NCI-H1436 treated with DMSO at 0.1 percent for 48 hours (cell line): ENCODE results near the gene FOXP1.

ENCODE experiments used
- DNase-seq: peaks from one replicate; lab custom pipeline; 2025; lab: John Stamatoyannopoulos, UW

FOXP1 gene

DNA sequence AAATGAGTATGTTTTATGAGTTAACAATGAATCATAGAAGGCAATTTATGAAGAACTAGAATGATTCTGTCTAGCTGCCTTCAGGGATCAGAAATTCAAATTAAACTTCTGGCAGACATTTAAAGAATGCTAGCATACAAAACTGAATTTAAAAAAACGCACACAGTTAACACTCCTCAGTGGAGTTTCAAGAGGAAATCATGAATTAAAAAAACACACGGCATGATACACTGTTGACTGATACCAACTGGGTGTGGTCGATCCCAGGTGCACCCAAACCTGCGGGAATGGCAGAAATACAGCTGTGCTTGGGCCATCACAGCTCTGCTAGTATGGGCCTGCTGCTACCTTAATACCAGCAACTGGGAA lies 526.0 kb downstream of the FOXP1 start:
- no peak for DNase-seq

DNA sequence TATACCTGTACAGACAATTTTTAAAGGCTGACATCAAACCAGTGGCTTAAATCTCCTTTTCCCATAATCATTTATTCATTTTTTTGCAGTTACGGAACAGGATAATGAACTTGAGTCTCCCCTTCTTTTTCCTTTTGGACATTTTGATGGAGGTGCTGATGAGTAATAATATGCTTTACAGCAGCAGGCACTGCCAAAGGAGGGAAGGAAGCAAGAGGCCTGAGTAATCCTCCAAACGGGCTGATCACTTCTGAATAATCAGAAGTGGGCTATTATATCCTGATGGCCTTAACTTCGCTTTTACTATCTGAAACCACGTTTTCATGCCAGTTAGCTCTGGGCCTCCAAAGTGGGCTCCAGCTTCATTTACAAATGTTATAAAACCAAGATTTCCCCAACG lies 527.2 kb downstream of the FOXP1 start:
- no peak for DNase-seq

DNA sequence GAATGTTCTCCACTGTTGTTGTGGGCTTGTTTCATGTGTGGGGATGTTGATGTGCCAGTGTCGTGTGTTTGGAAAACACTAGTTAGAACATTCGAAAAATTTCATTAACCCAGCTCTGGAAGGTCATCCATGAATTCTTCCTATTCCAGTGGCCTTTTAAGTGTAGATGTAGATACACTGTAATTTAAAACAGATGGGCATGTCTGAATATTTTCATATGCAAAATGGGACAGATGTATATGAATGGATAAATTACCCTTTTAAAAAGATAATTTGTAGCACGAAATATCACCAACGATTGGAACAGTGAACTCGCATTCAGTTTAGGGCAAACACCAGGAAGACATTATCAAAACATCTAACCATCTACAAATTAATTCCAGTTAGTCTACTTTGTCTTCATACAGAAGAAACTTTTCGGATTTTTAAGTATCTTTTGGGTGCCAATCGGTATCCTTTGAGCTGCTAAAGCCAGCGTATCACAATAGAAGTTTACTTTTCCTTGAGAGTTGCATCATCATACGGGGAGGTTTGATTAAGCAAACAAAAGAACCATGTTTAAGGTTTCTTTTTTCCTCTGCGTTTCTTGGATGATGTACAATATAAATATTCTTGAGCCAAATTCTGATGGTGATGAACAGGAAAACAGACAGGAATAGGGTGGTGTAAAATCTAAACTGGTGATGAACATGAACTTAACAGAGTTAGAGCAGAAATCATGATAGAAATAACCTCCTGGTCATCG lies 528.1 kb downstream of the FOXP1 start:
- no peak for DNase-seq

DNA sequence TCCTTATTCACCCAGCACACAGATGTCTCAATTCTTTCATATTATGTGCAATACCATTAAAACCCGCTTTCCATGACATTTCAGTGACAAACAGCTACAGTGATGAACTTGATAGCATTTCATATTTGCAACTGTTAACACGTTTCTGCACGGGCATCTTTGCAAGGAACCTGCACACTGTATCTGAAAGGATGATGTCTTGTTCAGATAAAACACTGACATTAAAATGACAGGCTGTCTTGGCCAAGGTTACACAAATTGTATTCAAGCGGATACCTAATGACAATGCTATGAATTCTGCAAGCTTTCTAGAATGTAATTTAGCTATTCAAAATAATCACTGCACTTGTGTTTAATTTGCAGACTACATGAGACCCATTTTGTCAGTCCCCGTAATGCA lies 529.2 kb downstream of the FOXP1 start:
- DNase-seq = no peak

DNA sequence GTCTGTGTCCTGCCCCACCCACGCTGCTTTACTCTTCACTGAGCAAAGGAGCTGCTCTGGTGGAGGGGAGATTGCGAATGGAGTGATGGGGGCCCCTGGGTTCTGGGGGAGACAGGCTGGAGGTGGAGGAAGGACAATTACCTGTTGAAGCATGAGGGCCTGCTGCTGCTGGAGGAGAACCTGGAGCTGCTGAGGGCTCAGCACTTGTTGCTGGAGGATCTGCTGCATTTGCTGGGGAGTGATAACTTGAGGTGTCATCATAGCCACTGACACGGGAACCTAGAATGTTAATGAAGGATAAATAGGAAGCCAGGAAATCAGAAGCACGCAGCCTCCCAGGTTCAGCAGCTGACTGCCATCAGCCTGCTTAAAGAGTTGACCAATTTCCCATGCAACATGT lies 530.0 kb downstream of the FOXP1 start:
- DNase-seq = no peak

DNA sequence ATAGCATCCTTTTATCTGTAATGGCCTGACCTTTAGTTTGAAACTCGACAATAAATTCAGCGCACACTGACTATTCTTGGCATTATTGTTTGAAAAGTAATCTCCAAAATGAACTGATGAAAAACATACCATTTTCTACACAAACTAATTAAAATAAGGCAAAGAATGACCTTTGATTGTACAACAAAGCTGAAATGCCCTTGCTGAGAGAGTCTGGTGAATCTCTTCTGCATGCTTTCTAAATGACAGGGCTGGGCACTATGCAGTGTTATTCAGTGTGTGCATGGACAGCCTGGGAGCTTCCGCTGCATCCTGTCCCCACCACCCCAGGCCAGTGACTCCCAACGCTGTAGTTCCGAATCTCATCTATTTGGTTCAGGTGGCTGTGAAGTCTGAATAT lies 530.8 kb downstream of the FOXP1 start:
- no peak for DNase-seq

DNA sequence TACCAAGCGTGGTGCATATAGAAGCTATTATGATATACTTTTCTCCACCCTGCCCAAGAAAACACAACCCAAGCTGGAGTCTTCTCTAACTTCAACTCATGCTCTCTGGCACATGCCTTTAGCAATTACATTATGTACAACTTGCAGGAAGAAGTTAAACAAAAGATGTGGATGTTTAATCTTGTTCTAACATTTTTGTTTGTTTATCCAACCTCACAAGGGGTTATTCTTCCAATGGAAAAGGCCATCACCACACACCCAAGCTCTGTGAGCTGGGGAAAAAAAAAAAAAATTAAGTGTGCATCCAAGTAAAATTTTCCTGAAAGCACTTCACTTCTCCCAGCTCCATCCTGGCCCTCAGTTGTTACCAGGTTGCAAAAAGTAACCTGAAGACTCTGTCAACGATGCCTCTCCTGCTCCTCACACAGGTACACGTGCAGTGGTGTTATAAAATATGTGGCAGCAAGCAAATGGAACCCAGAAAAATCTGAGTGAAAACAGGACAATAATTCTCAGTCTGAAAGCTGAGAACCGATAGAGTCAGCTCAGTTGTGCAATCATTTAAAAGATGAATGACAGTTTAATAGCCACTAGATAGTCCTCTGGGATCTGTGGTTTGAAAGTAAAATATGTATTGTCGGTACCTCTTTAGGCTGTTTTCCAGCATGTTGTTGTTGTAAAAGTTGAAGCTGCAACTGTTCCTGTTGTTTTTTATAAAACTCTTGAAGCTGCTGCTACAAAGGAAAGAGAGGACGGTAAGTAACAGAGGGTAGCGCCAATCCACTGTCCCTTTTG lies 531.4 kb downstream of the FOXP1 start:
- DNase-seq = no peak

DNA sequence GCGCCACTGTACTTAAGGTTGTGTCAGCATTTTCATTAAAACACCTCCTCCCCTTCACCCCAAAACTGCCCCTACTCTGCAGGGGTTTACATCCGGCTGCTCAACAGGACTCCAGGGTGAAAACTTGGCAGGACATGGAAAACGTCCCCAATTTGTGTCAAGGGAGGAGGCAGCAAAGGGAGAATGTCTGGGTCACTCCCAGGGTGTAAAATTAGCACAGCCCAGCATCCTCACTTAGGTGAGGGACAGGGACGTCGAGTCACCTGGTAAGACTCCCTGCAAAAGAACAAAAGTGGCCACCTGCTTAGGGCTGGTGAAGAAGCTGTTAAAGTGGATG lies 532.3 kb downstream of the FOXP1 start:
- DNase-seq = no peak

DNA sequence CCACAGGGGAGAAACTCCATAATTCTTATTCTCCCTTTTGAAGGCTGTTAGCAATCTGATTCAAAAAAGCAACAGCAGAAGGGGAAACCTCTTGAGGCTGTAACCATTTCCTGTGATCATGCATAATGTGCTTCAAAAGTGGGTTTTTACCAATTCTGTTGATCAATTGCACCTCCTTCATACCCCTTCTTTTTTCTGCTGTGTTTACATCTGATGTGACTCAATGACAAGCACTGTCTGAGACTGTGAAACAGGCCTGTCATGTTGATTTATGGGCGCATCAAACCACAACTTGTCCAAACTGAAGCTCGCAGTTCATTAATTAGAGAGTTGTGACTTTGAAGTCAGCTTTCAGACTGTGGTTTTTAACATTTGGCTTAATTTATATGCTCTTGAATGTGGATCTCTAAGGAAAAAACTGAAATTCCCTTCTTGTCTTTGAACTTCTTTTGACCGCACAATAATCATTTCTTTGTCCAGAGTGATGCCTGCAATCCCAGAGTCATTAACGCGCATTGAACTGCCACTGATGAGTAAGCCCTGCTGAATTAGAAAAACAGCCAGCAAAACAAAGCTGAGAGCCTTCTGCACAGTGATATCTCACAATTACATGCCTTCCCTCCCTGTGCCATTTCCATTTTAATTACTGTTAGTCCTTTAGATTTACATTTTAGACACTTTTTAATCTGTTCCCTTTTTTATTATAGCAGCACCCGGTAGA lies 532.8 kb downstream of the FOXP1 start:
- no peak for DNase-seq

DNA sequence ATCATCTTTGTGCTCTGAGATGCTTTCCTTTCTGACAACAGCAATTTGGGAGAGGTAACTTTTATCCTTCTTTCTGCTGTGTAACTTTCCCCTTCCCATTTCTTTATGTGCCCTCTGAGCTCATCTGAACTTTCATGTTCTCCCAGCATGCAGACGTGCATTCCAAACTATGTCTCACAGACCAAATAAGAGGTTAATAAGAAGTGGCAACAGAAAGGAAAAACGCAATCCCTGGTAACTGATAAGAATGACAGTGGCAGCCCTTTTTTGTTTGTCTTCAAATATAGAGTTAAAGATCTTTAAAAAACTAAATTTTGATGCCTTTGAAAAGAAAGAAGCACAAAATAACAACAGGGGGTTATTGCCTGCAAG lies 533.4 kb downstream of the FOXP1 start:
- no peak for DNase-seq

DNA sequence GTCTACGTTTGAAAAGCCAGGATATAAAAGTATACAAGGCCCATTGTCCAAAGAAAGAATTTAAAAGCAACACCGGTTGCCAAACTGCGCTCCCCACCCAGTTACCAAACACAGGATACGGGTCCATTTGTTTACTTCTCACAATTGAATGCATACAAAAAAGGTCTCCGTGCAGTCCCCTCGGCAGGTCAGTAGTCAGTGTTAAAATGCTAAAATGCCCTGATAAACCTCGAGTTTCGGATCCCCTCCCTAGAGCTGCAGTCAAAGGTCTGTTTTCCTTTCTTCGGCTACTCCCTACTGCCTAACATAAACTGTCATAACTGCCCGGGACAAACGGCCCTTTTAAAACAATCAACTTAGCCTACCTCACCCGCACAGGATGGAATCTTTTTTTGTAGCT lies 534.6 kb downstream of the FOXP1 start:
- DNase-seq = no peak

DNA sequence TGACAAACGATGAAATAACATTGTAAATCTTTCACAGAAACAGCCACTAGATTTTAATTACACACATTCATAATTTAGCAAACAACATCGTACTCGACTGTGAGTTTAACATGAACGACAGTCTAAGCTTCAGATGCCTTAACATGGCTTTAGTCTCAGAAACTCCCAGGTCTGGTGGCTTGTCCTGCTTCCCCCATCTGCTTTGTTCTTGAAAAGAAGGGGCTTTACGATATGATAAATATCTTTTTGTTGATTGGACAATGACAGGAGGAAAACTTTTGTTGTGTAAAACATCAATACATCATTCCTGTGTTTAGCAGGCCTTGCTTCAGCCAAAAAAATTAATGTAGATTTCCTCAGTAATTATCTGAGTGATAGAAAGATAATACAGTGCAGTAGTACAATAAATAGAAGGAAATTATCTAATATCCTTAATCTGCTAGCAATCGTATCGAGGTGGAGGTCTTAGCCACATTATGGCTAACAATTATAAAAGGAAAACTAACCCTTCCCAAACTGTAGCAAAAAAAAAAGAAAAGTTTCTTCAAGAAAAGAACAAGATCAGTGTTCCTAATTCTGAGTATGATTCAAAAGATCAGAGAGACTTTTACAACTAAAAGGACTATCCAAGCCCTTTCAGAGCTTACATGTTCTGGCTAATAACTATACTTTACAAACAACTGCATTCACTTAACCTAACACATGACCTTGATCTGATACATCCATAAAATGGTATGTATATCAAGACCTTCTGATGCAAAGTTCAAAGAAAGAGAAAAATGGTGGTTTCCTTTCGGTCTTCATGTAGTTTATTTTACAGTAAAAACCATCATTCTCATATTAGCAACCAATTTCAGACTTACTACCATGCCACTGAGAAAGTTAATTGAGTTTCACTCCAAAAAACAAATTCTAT lies 535.7 kb downstream of the FOXP1 start:
- no peak for DNase-seq

DNA sequence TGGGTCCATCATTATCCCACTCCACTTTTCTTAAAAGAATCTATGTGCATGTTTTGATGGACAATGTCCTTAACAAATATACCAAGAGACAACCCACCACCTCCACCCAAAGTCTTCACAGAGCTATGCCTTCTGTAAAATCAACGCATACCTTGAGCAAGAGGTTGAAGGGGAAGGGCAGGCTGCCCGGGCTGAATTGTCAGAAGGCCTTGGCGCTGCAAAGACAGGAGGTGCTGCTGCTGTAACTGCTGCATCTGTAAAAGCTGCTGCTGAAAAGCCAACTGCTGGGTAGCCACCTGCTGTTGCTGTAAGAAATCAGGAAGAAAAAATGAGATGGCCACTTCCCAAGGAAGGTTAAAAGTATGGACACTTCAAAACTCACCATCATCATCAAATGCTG lies 536.7 kb downstream of the FOXP1 start:
- no peak for DNase-seq

DNA sequence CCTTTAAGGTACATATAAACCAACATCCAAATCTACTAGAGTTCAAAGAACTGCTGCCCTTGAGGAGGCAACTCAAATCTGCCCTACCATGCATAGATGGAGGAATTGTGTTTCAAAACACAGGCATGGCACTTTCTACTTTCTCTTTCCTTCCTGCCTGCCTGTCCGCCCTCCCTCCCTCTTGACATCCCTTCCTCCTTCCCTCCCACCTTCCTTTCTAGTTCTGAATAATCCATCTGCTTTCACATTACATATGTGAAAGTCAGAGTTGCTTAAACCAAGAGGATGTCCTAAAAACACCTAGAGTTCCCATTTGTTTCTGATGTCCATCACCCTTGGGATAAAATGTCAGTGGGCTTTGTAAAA lies 537.6 kb downstream of the FOXP1 start:
- DNase-seq = no peak

DNA sequence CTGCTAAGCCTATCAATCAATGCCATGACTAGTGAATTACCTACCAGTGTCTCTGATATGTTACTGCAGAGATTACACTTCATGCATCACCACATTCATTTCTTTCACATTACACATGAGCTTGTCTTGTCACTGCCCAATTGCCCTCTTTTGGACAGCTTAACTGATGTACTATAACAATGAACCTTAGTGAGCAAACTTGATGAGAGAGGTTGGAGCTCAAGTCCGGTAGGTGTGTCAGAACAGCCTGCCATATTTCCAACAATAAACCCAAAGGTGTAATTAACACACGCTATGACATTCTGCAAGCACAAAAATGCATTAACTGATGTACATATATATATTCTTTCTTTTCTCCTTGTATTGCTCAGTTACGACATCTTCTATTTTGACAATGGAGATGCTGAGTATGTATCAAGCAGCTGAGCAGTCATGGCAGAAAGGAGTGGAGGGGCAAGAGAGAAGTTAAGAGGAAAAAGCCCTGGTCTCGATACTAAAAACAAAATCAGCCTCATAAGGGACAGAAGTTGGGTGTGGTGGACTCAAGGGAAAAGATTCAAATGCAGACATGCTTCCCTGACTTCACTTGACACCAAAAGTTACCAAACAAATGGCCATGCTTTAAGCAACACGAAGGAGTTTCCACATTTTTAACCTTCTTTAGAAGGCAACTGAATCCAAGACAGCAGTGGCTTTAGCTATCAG lies 538.2 kb downstream of the FOXP1 start:
- DNase-seq = no peak

DNA sequence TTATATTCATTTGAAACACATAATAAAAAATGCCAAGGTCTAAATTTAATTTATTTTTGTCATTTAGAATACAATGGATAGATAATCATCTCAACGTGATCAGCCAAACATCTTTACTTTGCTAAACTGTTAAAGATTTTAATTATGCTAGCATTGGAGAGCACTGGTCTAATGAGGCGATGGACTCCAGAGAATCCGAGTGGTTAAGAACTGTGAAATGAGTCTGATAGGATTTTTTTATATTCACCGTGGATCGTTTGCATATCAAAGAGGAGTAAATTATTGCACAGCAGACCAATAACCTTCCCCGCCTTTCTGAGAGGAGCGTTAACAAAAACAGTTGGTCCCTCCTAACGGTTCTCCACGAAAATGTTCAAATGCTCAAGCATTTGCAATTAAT lies 540.8 kb downstream of the FOXP1 start:
- DNase-seq = no peak

DNA sequence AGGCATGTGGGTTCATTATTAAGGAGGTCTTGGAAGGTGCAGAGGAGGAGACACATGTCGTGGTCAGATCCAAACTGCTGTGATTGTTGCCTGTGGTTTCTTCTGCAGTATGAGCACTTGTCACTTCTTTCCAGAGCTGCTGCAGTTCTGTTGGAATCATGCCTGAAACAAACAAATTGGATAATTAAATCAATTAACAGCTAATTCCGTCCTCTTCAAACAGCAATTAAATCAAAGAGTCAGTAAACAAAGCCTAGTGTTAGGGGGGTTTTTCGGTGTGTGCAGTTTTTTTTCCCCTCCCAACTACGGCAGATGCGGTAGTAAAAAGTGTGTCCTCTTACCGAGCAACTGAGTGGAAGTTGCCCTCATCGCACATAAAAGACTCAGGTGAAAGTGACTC lies 542.2 kb downstream of the FOXP1 start:
- no peak for DNase-seq

DNA sequence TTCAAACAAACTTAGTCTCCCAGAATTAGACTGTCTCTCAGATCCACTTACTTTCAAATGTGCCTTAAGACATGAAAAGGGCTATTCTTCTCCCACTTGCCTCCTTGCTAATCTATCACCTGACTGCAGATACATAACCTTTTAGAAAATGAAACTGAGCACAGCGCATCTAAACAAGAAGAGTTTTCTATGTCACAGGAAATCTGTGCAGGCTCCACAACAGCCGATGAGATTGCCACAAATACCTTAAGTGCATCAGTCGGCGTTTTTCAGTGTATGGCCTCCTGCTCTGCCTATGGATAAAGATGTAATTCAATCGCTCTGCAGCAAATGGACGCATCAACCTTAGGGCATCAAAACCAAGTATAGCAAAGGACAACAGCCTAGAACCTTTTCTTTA lies 544.2 kb downstream of the FOXP1 start:
- DNase-seq = no peak

DNA sequence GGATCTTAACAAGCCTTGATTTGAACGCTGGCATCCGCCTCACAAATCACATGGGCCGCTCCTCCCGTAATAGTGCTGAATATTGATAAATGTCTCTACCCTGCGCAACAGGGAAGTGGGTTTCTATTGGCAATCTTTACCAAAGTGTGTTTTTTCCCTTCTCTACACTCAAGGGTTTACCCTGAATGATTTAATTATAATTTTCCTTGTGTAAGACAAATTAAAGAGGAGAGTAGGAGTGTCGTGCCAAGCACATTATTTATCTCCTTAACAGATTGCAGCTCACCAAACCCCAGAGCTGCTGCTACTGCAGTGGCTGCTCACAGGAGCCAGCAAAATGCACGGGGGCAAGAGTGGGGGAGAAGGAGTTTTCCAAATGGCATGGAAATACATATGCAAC lies 545.8 kb downstream of the FOXP1 start:
- no peak for DNase-seq

DNA sequence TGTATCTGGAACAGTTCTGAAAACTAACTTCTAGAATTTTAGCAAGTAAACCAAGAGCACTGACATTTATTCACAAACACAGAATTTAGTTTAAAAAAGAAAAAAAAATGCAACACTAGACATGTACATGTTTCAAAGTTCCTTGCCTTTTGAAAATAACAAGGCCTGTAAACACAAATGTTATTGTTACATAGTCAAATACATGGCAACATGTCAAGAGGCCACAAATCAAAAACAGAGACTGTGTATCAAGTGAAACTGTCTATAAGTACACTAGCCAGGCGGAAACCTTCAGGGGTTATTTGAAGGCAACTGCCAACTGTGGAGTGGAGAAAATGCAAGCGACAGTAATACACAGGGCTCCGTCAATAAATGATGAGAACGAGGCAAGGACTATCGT lies 547.6 kb downstream of the FOXP1 start:
- DNase-seq = no peak

DNA sequence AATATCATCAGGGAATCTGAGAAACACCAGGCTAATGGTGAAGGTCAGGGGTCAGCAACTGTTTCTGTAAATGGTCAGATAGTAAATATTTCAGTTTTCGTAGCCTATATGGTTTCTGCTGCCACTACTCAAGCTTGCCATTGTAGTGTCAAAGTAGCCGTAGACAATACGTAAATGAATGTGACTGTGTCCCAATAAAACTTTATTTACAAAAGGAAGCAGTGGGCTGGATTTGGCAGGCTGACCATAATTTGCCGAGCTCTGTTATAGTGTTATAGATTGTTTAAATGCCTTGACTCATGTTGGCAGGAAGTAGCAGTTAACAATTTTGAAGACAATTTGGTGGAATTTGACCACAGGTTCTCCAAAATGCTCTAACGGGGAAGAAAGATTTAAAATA lies 548.2 kb downstream of the FOXP1 start:
- DNase-seq = no peak
